ENCODE measurements around the gene CDKN1C. TPM values are rescaled to one million over a fixed set of nuclear protein-coding genes. Genes with fewer than 3 reads are reported as not detected.

The CDKN1C gene
- total and polyA plus RNA-seq, 12 donors = 17.7 to 817 (median 321) TPM

GRCh38 chr11:2863276-2863618 is 22.3 kb downstream of the CDKN1C start:
- Histone ChIP-seq H3K9me3 (replicated peaks in 1 of 3) (no peaks in the 10 kb centered on the region), H3K4me1 (replicated peaks in 1 of 2) (peaks cover 4% of the 10 kb centered on the region in 2 donors), H3K27me3 (no peaks in the 10 kb centered on the region), H3K27ac (no peak overlapping the region), H3K36me3 (replicated peaks in 1 of 2) (no peaks in the 10 kb centered on the region), H3K4me3 (no peak overlapping the region)
- TF ChIP-seq CTCF (IDR thresholded peaks at IDR 0.05) (no peak), POLR2A (IDR thresholded peaks at IDR 0.05) (no peak)
- no peak for DNase-seq
- intact Hi-C loops (cut with DNase I) = no loop called here
- WGBS, 4 donors = 85 to 94% (median 92%) methylated on average over 12 to 13 of the region's 13 CpGs

GRCh38 chr11:2862395-2863275 is 22.9 kb downstream of the CDKN1C start:
- DNase-seq = no peak
- Histone ChIP-seq H3K36me3 (replicated peaks in 1 of 2) (no peaks in the 10 kb centered on the region), H3K27me3 (no peaks in the 10 kb centered on the region), H3K4me1 (replicated peaks in 1 of 2) (peaks cover 4% of the 10 kb centered on the region in 2 donors), H3K4me3 (peak overlapping the region in 1 of 4 donors; percentile 45), H3K27ac (no peak overlapping the region), H3K9me3 (replicated peaks in 1 of 3) (no peaks in the 10 kb centered on the region)
- WGBS, 4 donors = 29 to 34% (median 32%) methylated on average over 21 to 96 of the region's 96 CpGs
- intact Hi-C loops (cut with DNase I) = no loop called here
- TF ChIP-seq CTCF (IDR thresholded peaks at IDR 0.05) (no peak), POLR2A (IDR thresholded peaks at IDR 0.05) (no peak)

GRCh38 chr11:2860636-2861035 is 24.9 kb downstream of the CDKN1C start:
- Histone ChIP-seq H3K9me3 (replicated peaks in 1 of 3) (no peaks in the 10 kb centered on the region), H3K27ac (no peak overlapping the region), H3K4me3 (no peak overlapping the region), H3K27me3 (no peaks in the 10 kb centered on the region), H3K4me1 (replicated peaks in 1 of 2) (peaks cover 4% of the 10 kb centered on the region in 2 donors), H3K36me3 (replicated peaks in 1 of 2) (no peaks in the 10 kb centered on the region)
- peak in 1 of 7 donors; percentile 41 for DNase-seq
- intact Hi-C loops (cut with DNase I) = no loop called here
- WGBS, 4 donors = 74 to 89% (median 78%) methylated on average over 4 to 7 of the region's 7 CpGs
- TF ChIP-seq POLR2A (IDR thresholded peaks at IDR 0.05) (no peak), CTCF (IDR thresholded peaks at IDR 0.05) (no peak)

- Histone ChIP-seq H3K4me3 (no peak overlapping the region), H3K27ac (no peak overlapping the region), H3K27me3 (no peaks in the 10 kb centered on the region), H3K4me1 (replicated peaks in 1 of 2) (peaks cover 4% of the 10 kb centered on the region in 2 donors), H3K9me3 (replicated peaks in 1 of 3) (no peaks in the 10 kb centered on the region), H3K36me3 (replicated peaks in 1 of 2) (no peaks in the 10 kb centered on the region)
- 91 to 100% (median 96%) methylated on average over 7 to 10 of the region's 10 CpGs for WGBS, 4 donors
- intact Hi-C loops (cut with DNase I) = no loop called here
- no peak for DNase-seq
- TF ChIP-seq POLR2A (IDR thresholded peaks at IDR 0.05) (no peak), CTCF (IDR thresholded peaks at IDR 0.05) (no peak)
These were observed 25.9 kb downstream of the CDKN1C start for GRCh38 chr11:2859699-2860037.

Measured in adrenal gland (tissue), 12 donors.